ENCODE measurements around the gene LGSN.

GRCh38 chr6:63246581-63246980 lies 73.2 kb downstream of the LGSN start:
- TF ChIP-seq CTCF (IDR thresholded peaks at IDR 0.05) (no peak), POLR2A (IDR thresholded peaks at IDR 0.05) (no peak)

Measured in right lobe of liver (tissue), 4 donors.